HepG2 (cell line): Measurements from ENCODE around the gene SPHK2. TPM values are rescaled to one million over a fixed set of nuclear protein-coding genes. Genes with fewer than 3 reads are reported as not detected.
A peak's percentile ranks its signal among the peaks of the same experiment; 100 is the strongest.

Experiments used
- HNF4G ChIP-seq, 2 experiments: sonication (generic) in 1 of 2; formaldehyde crosslinking in 1 of 2; IDR thresholded peaks; 2 replicates each; pipeline versions ENCODE4 v1.4.0 to v1.6.1; 2011 to 2020; ENCODE audit warnings: borderline replicate concordance in 2 of 2, low read depth in 2 of 2, mild to moderate bottlenecking in 2 of 2, low read length in 1 of 2, missing genetic modification reagents in 1 of 2, moderate library complexity in 1 of 2
- HOXA5 ChIP-seq: sonication (generic); formaldehyde crosslinking; IDR thresholded peaks from 2 replicates; pipeline ENCODE4 v1.4.0; 2020; ENCODE audit warnings: missing genetic modification reagents
- KLF15 ChIP-seq: sonication (generic); formaldehyde crosslinking; IDR thresholded peaks from 2 replicates; pipeline ENCODE4 v1.8.1; 2023; ENCODE audit warnings: borderline replicate concordance, mild to moderate bottlenecking, inconsistent platforms, missing genetic modification reagents, mixed read lengths
- MBD4 ChIP-seq: IDR thresholded peaks from 2 replicates; pipeline ENCODE4 v1.6.1; 2012; ENCODE audit warnings: low read length, inconsistent platforms, borderline replicate concordance
- NCOR1 ChIP-seq: fragments of 200-600 bp; sonication (generic); IDR thresholded peaks from 2 replicates; pipeline ENCODE4 v1.7.0; 2017; ENCODE audit warnings: antibody characterized with exemption, low read length, borderline replicate concordance
- SAFB2 ChIP-seq: sonication (generic); formaldehyde crosslinking; IDR thresholded peaks from 2 replicates; pipeline ENCODE4 v1.5.1; 2020; ENCODE audit warnings: missing genetic modification reagents, low read depth, mild to moderate bottlenecking, borderline replicate concordance
- SMARCC2 ChIP-seq: fragments of 450-650 bp; IDR thresholded peaks from 2 replicates; pipeline ENCODE4 v1.6.1; 2017; ENCODE audit warnings: antibody characterized with exemption, mild to moderate bottlenecking
- TOE1 ChIP-seq: sonication (generic); formaldehyde crosslinking; IDR thresholded peaks from 2 replicates; pipeline ENCODE4 v1.4.0; 2020; ENCODE audit warnings: mild to moderate bottlenecking, missing genetic modification reagents
- ZKSCAN5 ChIP-seq: sonication (generic); formaldehyde crosslinking; IDR thresholded peaks from 2 replicates; pipeline ENCODE4 v1.5.1; 2020; ENCODE audit warnings: mild to moderate bottlenecking, missing genetic modification reagents
- ZNF24 ChIP-seq: fragments of 450-650 bp; IDR thresholded peaks from 2 replicates; pipeline ENCODE4 v1.6.1; 2017; ENCODE audit warnings: antibody characterized with exemption, mild to moderate bottlenecking
- ZNF256 ChIP-seq: sonication (generic); formaldehyde crosslinking; conservative IDR thresholded peaks from 2 replicates; pipeline ENCODE4 v1.4.0; 2020; ENCODE audit warnings: missing genetic modification reagents
- ZNF296 ChIP-seq: sonication (generic); formaldehyde crosslinking; conservative IDR thresholded peaks from 2 replicates; pipeline ENCODE4 v1.5.0; 2020; ENCODE audit warnings: mild to moderate bottlenecking, missing genetic modification reagents
- ZNF33B ChIP-seq: sonication (generic); formaldehyde crosslinking; IDR thresholded peaks from 2 replicates; pipeline ENCODE4 v1.5.1; 2020; ENCODE audit warnings: mild to moderate bottlenecking, missing genetic modification reagents
- ZNF678 ChIP-seq: sonication (generic); formaldehyde crosslinking; IDR thresholded peaks from 2 replicates; pipeline ENCODE4 v1.4.0; 2020; ENCODE audit warnings: mild to moderate bottlenecking, missing genetic modification reagents
- ZNF879 ChIP-seq: sonication (generic); formaldehyde crosslinking; IDR thresholded peaks from 2 replicates; pipeline ENCODE4 v1.8.1; 2023; ENCODE audit warnings: missing genetic modification reagents
- ZSCAN22 ChIP-seq: sonication (generic); formaldehyde crosslinking; IDR thresholded peaks from 2 replicates; pipeline ENCODE4 v1.4.0; 2020; ENCODE audit warnings: mild to moderate bottlenecking, missing genetic modification reagents
- polyA plus RNA-seq, 8 experiments: library from polyadenylated mRNA; depleted of rRNA in 3 of 8; stranded (reverse) in 7 of 8; unstranded in 1 of 8; fragments of >200 nt; fragmentation: Illumina TruSeq in 4 of 8; extraction: Trizol in 4 of 8; gene quantifications; 2 replicates each; pipeline versions ENCODE4 v1.2.1 to v1.2.3, GENCODE V29; 2011 to 2016; ENCODE audit warnings: low read depth in 4 of 8, missing spikeins in 1 of 8, mixed read lengths in 1 of 8; ENCODE audit not compliant: insufficient read depth in 1 of 8
- total RNA-seq, 5 experiments: library from RNA; depleted of rRNA; stranded (reverse); fragments of >200 nt; fragmentation: Illumina TruSeq; extraction: Trizol; gene quantifications; 2 replicates each; pipeline ENCODE4 v1.2.3, GENCODE V29; 2016; ENCODE audit warnings: low read depth in 1 of 5
- TF ChIP-seq, protein P1 (sequence below): sonication (generic); formaldehyde crosslinking; IDR thresholded peaks from 2 replicates; pipeline ENCODE4 v1.4.0; 2020; ENCODE audit warnings: missing genetic modification reagents, borderline replicate concordance
- TF ChIP-seq, protein P2 (sequence below): sonication (generic); formaldehyde crosslinking; IDR thresholded peaks from 2 replicates; pipeline ENCODE4 v1.5.0; 2020; ENCODE audit warnings: missing genetic modification reagents
- TF ChIP-seq, protein P3 (sequence below): sonication (generic); formaldehyde crosslinking; IDR thresholded peaks from 2 replicates; pipeline ENCODE4 v1.5.0; 2020; ENCODE audit warnings: mild to moderate bottlenecking, missing genetic modification reagents
- TF ChIP-seq, protein P4 (sequence below): IDR thresholded peaks from 2 replicates; pipeline ENCODE4 v1.6.1; 2016; ENCODE audit warnings: low read depth, borderline replicate concordance
- TF ChIP-seq, protein P5 (sequence below): sonication (generic); formaldehyde crosslinking; IDR thresholded peaks from 2 replicates; pipeline ENCODE4 v1.5.1; 2020; ENCODE audit warnings: missing genetic modification reagents, mild to moderate bottlenecking, borderline replicate concordance
- TF ChIP-seq, protein P6 (sequence below): sonication (generic); formaldehyde crosslinking; IDR thresholded peaks from 2 replicates; pipeline ENCODE4 v1.4.0; 2020; ENCODE audit warnings: mild to moderate bottlenecking, missing genetic modification reagents

The SPHK2 gene
- total and polyA plus RNA-seq, 2 of the 13 experiments (the other 11 are each of a cell fraction or from before 2014, with no cell fraction given): 2.9 to 14.4 TPM

DNA sequence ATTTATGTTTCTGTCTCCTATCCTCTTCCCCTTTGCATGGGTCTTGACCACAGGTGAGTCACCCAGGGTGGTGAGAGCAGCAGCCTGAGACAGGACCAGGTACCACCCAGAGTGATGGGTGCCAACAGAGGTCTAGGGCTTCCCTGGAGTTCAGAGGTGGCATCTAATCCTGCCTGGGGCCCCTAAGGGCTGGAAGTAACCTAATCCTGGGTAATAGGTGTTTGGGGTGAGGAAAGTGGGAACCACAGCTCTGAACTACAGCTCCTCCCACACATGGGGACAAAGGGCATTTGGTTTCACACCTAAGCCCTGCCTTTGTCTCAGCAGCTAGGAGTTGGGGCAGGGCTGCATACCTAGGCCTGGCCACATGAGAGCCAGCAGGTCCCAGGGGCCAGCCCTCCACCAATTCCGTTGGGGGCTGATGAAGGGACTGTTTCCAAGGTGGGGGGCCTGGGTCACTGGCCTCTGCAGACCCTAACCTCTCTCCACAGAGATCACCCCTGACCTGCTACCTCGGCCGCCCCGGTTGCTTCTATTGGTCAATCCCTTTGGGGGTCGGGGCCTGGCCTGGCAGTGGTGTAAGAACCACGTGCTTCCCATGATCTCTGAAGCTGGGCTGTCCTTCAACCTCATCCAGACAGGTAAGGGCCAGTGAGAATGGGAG, 8.0 kb downstream of the SPHK2 start (continued):
- TF ChIP-seq, protein P1, sequence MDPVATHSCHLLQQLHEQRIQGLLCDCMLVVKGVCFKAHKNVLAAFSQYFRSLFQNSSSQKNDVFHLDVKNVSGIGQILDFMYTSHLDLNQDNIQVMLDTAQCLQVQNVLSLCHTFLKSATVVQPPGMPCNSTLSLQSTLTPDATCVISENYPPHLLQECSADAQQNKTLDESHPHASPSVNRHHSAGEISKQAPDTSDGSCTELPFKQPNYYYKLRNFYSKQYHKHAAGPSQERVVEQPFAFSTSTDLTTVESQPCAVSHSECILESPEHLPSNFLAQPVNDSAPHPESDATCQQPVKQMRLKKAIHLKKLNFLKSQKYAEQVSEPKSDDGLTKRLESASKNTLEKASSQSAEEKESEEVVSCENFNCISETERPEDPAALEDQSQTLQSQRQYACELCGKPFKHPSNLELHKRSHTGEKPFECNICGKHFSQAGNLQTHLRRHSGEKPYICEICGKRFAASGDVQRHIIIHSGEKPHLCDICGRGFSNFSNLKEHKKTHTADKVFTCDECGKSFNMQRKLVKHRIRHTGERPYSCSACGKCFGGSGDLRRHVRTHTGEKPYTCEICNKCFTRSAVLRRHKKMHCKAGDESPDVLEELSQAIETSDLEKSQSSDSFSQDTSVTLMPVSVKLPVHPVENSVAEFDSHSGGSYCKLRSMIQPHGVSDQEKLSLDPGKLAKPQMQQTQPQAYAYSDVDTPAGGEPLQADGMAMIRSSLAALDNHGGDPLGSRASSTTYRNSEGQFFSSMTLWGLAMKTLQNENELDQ: no peak
- TF ChIP-seq MBD4 (no peak), ZNF296 (CRISPR knock-in tag) (no peak), HOXA5 (CRISPR knock-in tag) (0 out of 2 replicates have a peak, but pooled peaks have one; percentile 37), NCOR1 (no peak), ZNF33B (no peak), ZNF879 (CRISPR knock-in tag) (no peak), ZSCAN22 (CRISPR knock-in tag) (no peak), ZNF256 (CRISPR knock-in tag) (no peak), ZNF678 (CRISPR knock-in tag) (0 out of 2 replicates have a peak, but pooled peaks have one; percentile 31), KLF15 (no peak), HNF4G (IDR thresholded peaks at IDR 0.05; ENCODE audit: borderline replicate concordance, low read depth, low read length) (peak; percentile 79; the same call in 1 of the 2 replicates), HNF4G (CRISPR knock-in tag; IDR thresholded peaks at IDR 0.05; ENCODE audit: borderline replicate concordance, low read depth) (no peak), SAFB2 (no peak), TOE1 (CRISPR knock-in tag) (no peak), ZNF24 (no peak), SMARCC2 (no peak), ZKSCAN5 (CRISPR knock-in tag) (no peak)
- TF ChIP-seq, protein P2, sequence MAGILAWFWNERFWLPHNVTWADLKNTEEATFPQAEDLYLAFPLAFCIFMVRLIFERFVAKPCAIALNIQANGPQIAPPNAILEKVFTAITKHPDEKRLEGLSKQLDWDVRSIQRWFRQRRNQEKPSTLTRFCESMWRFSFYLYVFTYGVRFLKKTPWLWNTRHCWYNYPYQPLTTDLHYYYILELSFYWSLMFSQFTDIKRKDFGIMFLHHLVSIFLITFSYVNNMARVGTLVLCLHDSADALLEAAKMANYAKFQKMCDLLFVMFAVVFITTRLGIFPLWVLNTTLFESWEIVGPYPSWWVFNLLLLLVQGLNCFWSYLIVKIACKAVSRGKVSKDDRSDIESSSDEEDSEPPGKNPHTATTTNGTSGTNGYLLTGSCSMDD: no peak
- TF ChIP-seq, protein P3, sequence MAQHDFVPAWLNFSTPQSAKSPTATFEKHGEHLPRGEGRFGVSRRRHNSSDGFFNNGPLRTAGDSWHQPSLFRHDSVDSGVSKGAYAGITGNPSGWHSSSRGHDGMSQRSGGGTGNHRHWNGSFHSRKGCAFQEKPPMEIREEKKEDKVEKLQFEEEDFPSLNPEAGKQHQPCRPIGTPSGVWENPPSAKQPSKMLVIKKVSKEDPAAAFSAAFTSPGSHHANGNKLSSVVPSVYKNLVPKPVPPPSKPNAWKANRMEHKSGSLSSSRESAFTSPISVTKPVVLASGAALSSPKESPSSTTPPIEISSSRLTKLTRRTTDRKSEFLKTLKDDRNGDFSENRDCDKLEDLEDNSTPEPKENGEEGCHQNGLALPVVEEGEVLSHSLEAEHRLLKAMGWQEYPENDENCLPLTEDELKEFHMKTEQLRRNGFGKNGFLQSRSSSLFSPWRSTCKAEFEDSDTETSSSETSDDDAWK (CRISPR knock-in tag): no peak
- TF ChIP-seq, protein P4, sequence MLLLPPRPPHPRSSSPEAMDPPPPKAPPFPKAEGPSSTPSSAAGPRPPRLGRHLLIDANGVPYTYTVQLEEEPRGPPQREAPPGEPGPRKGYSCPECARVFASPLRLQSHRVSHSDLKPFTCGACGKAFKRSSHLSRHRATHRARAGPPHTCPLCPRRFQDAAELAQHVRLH (CRISPR knock-in tag): peak; percentile 26; the same call in 1 of the 2 replicates
- TF ChIP-seq, protein P5, sequence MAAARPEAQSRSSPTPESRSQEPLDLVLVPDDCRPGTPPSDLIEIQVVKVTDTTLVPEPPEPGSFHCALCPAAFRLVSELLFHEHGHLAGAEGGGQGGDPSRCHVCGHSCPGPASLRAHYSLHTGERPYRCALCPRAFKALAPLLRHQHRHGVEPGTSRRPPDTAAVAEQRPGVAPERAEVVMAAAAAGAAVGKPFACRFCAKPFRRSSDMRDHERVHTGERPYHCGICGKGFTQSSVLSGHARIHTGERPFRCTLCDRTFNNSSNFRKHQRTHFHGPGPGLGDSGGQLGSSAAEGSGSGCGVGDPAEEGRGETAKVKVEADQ (CRISPR knock-in tag): no peak
- TF ChIP-seq, protein P6, sequence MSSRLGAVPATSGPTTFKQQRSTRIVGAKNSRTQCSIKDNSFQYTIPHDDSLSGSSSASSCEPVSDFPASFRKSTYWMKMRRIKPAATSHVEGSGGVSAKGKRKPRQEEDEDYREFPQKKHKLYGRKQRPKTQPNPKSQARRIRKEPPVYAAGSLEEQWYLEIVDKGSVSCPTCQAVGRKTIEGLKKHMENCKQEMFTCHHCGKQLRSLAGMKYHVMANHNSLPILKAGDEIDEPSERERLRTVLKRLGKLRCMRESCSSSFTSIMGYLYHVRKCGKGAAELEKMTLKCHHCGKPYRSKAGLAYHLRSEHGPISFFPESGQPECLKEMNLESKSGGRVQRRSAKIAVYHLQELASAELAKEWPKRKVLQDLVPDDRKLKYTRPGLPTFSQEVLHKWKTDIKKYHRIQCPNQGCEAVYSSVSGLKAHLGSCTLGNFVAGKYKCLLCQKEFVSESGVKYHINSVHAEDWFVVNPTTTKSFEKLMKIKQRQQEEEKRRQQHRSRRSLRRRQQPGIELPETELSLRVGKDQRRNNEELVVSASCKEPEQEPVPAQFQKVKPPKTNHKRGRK (CRISPR knock-in tag): no peak
